ENCODE results near the gene MTHFD1L.

The MTHFD1L gene

GRCh38 chr6:150899231-150899630, 33.7 kb downstream of the MTHFD1L start:
- no peak for TF ChIP-seq EZH2phosphoT487 (IDR thresholded peaks at IDR 0.05; ENCODE audit: borderline replicate concordance)
- TF ChIP-seq, protein P1, sequence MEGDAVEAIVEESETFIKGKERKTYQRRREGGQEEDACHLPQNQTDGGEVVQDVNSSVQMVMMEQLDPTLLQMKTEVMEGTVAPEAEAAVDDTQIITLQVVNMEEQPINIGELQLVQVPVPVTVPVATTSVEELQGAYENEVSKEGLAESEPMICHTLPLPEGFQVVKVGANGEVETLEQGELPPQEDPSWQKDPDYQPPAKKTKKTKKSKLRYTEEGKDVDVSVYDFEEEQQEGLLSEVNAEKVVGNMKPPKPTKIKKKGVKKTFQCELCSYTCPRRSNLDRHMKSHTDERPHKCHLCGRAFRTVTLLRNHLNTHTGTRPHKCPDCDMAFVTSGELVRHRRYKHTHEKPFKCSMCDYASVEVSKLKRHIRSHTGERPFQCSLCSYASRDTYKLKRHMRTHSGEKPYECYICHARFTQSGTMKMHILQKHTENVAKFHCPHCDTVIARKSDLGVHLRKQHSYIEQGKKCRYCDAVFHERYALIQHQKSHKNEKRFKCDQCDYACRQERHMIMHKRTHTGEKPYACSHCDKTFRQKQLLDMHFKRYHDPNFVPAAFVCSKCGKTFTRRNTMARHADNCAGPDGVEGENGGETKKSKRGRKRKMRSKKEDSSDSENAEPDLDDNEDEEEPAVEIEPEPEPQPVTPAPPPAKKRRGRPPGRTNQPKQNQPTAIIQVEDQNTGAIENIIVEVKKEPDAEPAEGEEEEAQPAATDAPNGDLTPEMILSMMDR (conservative IDR thresholded peaks at IDR 0.05; ENCODE audit: low read length), result no peak
- H3K9me2 ChIP-seq (replicated peaks; ENCODE audit: low read depth, low read length), result no peaks in the 10 kb centered on the region
- H3K9me3 ChIP-seq (ENCODE audit: insufficient read depth, low read depth, low read length), result no peaks in the 10 kb centered on the region
- H3K79me2 ChIP-seq (ENCODE audit: insufficient read depth, low read length), result no peaks in the 10 kb centered on the region
- no peaks in the 10 kb centered on the region for H3K27me3 ChIP-seq (ENCODE audit: insufficient read depth, low read length, poor library complexity, severe bottlenecking)
- H3K9ac ChIP-seq (ENCODE audit: low read depth, low read length, poor library complexity, severe bottlenecking), result no peak overlapping the region
- no peak overlapping the region for H3K4me3 ChIP-seq (ENCODE audit: low read length, poor library complexity, severe bottlenecking)
- H3F3A ChIP-seq (ENCODE audit: low read depth), result no peaks in the 10 kb centered on the region
- no peak overlapping the region for H3K4me2 ChIP-seq (ENCODE audit: low read depth, low read length, poor library complexity, severe bottlenecking)
- no peak overlapping the region for H2AFZ ChIP-seq (ENCODE audit: low read length)
- no peaks in the 10 kb centered on the region for H4K20me1 ChIP-seq (ENCODE audit: insufficient read depth, low read length, poor library complexity, severe bottlenecking)
- H3K4me1 ChIP-seq (ENCODE audit: insufficient read depth, low read length, poor library complexity, severe bottlenecking), result peaks cover 25% of the 10 kb centered on the region
- H3K36me3 ChIP-seq (ENCODE audit: insufficient read depth, low read length), result peaks cover 17% of the 10 kb centered on the region; the same call in 1 of the 2 replicates

DNA sequence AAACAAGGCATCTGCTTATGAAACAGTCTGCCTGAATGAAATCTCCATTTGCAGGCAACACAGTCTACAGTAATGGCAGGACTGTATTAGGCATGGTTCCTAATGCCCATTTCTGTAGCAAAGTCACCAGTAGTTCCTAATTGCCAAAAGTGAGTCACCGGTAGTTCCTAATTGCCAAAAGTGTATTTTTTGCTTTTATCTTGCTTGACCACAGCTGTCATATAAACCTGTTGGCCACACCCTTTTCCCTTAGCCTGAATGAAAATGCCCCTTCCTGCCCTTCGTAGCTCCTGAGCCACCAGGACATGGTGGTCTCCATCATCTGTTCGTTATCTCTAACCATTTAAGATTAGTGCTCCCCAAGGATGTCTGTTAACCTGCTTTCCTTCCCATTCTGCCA, 34.5 kb downstream of the MTHFD1L start:
- no peak overlapping the region for H2AFZ ChIP-seq (ENCODE audit: low read length)
- no peak overlapping the region for H3K4me3 ChIP-seq (ENCODE audit: low read length, poor library complexity, severe bottlenecking)
- H3K79me2 ChIP-seq (ENCODE audit: insufficient read depth, low read length), result no peaks in the 10 kb centered on the region
- no peak overlapping the region for H3K4me2 ChIP-seq (ENCODE audit: low read depth, low read length, poor library complexity, severe bottlenecking)
- H3F3A ChIP-seq (ENCODE audit: low read depth), result no peaks in the 10 kb centered on the region
- no peaks in the 10 kb centered on the region for H4K20me1 ChIP-seq (ENCODE audit: insufficient read depth, low read length, poor library complexity, severe bottlenecking)
- H3K9ac ChIP-seq (ENCODE audit: low read depth, low read length, poor library complexity, severe bottlenecking), result no peak overlapping the region
- TF ChIP-seq EZH2phosphoT487 (IDR thresholded peaks at IDR 0.05; ENCODE audit: borderline replicate concordance), result no peak
- TF ChIP-seq, protein P1 (conservative IDR thresholded peaks at IDR 0.05; ENCODE audit: low read length), result no peak
- peaks cover 18% of the 10 kb centered on the region for H3K4me1 ChIP-seq (ENCODE audit: insufficient read depth, low read length, poor library complexity, severe bottlenecking)
- H3K9me2 ChIP-seq (replicated peaks; ENCODE audit: low read depth, low read length), result no peaks in the 10 kb centered on the region
- H3K9me3 ChIP-seq (ENCODE audit: insufficient read depth, low read depth, low read length), result no peaks in the 10 kb centered on the region
- H3K27me3 ChIP-seq (ENCODE audit: insufficient read depth, low read length, poor library complexity, severe bottlenecking), result no peaks in the 10 kb centered on the region
- H3K36me3 ChIP-seq (ENCODE audit: insufficient read depth, low read length), result peaks cover 14% of the 10 kb centered on the region; the same call in 1 of the 2 replicates

- Histone ChIP-seq H3K4me1 (ENCODE audit: insufficient read depth, low read length, poor library complexity, severe bottlenecking) (peaks cover 4% of the 10 kb centered on the region), H3K36me3 (ENCODE audit: insufficient read depth, low read length) (peaks cover 27% of the 10 kb centered on the region; the same call in 1 of the 2 replicates), H3K4me3 (ENCODE audit: low read length, poor library complexity, severe bottlenecking) (no peak overlapping the region), H3K4me2 (ENCODE audit: low read depth, low read length, poor library complexity, severe bottlenecking) (no peak overlapping the region), H3K79me2 (ENCODE audit: insufficient read depth, low read length) (no peaks in the 10 kb centered on the region), H4K20me1 (ENCODE audit: insufficient read depth, low read length, poor library complexity, severe bottlenecking) (no peaks in the 10 kb centered on the region), H3K9me2 (replicated peaks; ENCODE audit: low read depth, low read length) (no peaks in the 10 kb centered on the region), H3K9me3 (ENCODE audit: insufficient read depth, low read depth, low read length) (no peaks in the 10 kb centered on the region), H3K9ac (ENCODE audit: low read depth, low read length, poor library complexity, severe bottlenecking) (no peak overlapping the region), H3K27me3 (ENCODE audit: insufficient read depth, low read length, poor library complexity, severe bottlenecking) (no peaks in the 10 kb centered on the region), H2AFZ (ENCODE audit: low read length) (no peak overlapping the region), H3F3A (ENCODE audit: low read depth) (no peaks in the 10 kb centered on the region)
- TF ChIP-seq, protein P1 (conservative IDR thresholded peaks at IDR 0.05; ENCODE audit: low read length), result no peak
- no peak for TF ChIP-seq EZH2phosphoT487 (IDR thresholded peaks at IDR 0.05; ENCODE audit: borderline replicate concordance)
Observed at GRCh38 chr6:150902142-150902776, 36.8 kb downstream of the MTHFD1L start.
